ENCODE results near the gene POPDC3.
A peak's percentile ranks its signal among the peaks of the same experiment; 100 is the strongest.

POPDC3 gene

DNA sequence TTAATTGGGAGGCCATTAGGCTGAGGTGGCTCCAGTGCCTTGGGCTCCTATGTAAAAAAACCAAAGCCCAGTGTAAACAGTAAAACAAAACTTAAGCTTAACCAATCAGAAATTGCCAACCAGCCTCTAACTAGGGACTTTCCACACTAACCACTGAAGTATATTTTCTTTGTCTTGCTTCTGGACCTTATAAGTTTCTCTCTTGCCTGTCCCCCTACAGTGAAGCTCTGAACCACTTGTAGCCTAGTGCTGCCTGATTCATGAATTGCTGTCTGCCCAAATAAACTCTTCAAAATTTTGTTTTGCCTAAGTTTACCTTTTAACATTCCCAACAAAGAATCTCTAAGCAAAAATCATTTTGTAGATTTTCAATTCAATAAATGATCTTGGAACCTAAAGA is 28.2 kb downstream of the POPDC3 start:
- DNase-seq (ENCODE audit: low spot score) = no peak

DNA sequence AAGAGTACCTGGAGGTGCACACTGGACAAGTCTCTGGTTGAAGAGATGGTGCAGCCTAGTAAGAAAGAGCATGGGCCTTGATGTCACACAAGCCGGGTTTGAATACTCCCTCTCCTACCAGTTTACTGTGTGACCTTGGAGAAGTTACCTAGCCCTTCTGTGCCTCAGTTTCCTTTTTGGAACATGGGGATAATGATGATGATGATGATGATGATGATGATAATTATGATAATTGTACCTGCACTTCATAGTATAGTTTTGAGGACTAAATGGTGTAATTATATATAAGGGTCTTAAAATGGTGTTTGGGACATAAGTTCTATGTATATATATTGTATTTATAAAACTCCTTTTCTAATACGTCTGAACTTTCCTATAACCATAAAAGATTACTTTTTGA is 41.7 kb downstream of the POPDC3 start:
- no peak for DNase-seq (ENCODE audit: low spot score)

DNA sequence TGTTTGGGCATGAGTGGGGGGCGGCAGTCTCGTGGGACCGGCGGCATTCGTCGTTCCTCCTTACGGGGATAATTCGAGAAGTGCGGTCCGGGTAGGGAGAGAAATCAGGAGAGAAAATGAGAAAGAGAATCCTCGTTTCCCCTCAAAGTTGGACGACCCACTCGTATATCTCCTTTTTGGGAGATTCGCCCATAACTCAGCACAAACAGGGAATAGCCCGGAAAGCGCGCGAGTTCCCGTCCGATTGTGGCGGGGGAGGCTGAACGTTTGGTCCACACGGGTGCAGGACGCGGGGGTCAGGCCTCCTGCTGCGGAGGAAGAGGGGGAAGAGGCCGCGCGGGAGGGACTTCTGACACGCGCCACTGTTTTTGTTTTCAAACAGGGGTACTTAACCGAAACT is 42.4 kb downstream of the POPDC3 start:
- peak; percentile 12 for DNase-seq (ENCODE audit: low spot score)

DNA sequence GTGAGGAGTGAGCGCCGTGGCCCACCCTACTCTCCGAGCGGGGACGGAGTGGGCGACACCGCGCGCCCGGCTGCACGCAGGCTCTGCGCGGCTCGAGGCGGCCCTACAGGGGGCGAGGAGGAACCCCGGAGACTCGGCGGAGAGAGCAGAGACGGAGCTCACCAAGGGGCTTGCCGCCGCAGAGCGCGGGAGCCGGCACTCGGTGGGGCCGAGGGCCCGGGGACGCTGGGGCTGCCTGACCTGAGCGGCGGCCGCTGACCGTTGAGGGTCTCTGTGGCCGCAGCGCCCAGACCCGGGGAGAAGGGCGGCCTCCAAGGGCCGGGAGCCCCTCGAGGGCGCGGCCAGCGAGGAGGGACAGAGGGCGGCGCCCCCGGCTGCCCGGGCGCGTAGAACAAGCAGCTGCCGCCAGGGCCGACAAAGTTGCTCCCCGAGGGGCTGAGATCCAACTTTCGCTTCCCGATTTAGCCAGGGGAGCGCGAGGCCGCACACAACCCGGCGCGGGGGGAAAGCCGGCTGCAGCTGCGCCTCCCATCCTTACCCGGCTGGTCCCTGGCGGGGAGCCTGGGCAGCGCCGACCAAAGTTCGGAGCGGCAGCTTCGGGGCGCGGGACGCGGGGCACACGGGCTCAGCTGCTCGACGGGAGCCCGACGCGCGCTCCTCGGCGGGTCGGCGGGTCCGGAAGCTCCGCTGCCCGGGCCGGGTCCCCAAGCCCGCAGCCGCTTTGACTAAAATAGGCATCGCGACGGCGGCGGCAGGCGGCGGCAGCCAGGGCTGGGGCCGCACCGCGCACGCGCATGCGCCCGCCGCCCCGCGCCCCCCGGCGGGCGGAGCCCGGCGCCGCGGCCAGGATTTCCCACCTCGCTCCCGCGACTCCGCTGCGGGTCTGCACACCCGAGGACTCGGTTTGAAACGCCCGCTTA is 43.1 kb downstream of the POPDC3 start:
- peak; percentile 97 for DNase-seq (ENCODE audit: low spot score)

DNA sequence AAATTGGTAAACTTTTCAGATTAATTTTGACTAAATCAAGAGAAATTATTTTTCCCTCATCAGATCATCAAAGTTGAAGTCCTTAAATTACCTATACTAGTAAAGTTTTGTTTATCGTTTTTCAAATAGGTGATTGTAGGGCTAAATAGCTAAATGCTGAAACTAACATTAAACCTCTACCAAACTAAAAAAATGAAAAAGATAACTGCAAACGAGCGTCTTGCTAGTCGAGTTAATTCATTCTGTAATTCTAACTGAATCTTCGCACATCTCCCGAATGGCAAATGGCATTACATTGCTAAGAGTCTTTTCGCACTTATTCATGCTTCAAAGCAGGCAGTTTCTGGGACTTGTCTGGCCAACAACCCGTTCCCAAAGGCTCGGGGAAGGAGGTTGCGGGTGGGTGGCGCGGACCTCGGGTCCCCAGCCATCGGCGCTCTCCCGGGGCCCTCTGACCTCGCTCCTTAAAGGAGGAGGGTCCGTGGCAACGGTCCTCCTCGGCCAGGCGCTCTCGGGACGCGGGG is 43.8 kb downstream of the POPDC3 start:
- no peak for DNase-seq (ENCODE audit: low spot score)

DNA sequence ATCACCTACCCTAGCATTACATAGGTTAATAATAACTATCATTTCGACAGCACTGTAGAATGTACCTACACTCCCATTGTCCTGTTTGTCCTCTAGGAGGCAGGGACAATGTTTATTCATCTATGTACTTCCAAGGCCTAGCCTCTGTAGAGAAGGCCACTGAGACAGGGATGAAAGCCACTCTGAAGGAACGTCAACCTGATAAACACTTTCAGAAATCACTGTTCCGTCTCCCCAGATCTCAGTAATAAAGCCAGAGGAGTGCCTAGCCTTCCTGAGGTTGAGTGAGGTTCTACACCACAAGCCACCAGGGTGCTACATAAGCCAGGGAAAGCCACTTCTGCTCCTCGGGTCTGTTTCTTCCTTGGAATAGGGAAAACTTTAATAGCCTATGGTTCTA is 44.8 kb downstream of the POPDC3 start:
- DNase-seq (ENCODE audit: low spot score) = no peak

DNA sequence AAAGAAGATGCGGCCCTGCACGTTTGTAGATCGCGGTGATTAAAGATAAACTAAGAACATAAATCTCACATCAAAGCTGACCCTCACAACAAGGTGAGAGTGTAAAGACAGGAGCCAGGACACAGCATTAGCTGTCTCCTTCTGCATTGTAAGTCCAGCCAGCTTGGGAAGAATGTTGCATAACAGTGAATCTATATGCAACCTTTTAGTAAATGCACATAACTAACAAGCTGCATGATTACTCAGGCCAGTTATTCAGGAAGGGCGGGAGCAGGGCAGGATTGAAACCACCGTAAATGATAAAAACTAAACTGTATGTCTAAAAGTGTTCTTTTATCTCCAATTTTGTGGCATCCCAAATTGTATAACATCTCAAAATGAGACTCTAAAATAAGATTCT is 57.1 kb downstream of the POPDC3 start:
- DNase-seq (ENCODE audit: low spot score) = no peak

DNA sequence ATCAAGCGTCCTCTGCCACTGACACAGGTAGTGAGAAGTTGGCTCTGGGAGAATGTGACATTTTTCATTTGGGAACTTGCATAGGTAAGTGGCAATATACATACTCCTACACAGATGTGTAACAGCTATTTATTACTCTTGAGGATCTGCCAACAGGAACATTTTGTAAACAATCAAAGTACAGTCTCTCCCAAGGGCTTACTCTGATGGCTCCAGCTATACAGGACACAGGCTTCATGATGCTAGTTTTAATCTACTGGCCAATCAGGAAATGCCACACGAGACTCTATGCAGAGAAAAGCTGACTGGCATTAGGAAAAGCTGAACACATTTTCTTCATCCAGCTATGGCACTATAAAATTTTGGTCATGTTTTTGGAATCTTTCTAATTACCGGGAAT is 57.8 kb downstream of the POPDC3 start:
- no peak for DNase-seq (ENCODE audit: low spot score)

DNA sequence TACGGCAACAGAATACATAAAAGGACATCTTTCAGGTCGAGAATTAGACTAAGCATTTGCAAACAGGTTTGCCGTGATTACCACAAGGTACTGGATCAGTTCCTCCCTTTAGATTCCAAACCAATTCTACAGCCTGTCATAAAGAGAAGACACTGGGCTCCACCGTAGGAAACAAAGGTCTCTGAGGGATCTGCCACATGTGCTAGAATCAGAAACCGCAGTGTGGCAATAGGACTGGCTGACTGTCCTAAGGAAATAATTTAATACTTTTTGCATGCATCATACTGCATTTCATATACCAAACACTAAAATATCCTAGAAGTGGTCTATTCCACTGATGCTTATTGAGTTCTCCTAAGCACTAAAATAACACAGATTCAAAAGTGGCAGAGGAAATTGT is 59.2 kb downstream of the POPDC3 start:
- DNase-seq (ENCODE audit: low spot score) = no peak

DNA sequence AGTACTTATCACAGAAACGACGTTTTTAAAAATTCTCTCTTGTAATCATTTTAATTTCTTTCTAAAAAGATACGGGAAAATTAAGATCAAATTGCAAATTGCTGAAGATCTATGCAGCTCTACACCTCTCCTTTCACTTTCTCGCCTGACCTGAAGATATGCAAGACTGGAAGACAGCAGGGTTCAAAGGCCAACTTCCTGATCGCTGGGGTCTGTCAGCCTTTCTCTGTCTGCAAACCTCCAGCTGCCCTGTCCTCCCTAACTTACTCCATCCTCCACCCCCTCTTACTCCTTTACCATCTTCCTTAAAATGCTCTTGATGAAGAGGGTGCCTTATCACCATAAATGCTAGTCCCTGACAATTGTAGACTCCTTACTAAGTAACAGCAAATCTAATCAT is 63.7 kb downstream of the POPDC3 start:
- DNase-seq (ENCODE audit: low spot score) = peak; percentile 39

DNA sequence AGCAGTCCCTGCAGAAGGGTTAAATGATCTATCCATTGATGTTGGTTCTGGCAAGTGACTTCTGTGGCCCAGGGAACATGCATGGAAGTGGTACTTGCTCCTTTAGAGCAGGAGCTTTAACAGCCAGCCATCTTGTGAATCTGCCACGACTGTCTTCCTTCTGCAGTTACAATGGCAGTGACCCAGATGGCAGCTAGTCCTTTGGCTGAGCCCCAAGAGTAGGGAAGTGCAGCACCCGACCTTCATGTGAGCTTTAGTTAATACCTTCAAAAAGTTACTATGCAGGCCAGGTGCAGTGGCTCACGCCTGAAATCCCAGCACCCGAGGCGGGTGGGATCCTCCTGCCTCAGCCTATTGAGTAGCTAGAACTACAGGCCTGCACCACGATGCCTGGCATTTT is 66.4 kb downstream of the POPDC3 start:
- no peak for DNase-seq (ENCODE audit: low spot score)

DNA sequence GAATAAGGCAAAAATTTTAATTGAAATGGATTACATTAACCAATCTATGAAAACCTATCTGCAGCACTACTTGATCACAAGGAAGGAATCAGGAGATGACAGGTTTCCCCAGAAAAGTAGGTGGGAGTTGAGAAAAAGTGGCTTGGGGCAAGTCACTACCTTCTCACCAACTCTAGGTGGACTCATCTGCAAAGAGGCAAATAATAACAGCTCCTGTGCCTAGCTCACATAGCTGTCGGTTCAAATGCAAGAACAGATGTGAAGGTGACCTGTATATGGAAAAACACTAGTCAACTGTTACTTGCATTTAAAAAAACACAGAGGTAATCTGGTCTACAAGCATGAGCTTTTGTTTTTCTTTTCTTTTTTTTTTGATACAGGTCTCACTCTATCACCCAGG is 67.2 kb downstream of the POPDC3 start:
- no peak for DNase-seq (ENCODE audit: low spot score)

DNA sequence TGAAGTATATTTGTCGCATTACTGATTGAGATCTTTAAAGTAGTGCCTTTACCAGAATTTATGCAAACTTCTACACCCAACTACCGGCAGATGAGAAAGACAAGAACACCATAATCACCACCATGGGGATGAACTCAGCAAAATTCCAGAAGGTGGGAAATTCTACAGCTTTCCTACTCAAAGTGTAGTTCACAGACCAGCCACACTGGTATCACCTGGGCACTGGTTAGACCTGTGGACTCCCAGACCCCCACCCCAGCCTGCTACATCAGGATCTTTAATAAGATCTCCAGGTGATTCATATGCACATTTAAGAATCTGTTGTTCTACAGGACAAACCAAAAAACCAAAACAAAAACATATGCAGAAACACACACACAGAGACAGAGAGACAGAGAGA is 67.9 kb downstream of the POPDC3 start:
- no peak for DNase-seq (ENCODE audit: low spot score)

DNA sequence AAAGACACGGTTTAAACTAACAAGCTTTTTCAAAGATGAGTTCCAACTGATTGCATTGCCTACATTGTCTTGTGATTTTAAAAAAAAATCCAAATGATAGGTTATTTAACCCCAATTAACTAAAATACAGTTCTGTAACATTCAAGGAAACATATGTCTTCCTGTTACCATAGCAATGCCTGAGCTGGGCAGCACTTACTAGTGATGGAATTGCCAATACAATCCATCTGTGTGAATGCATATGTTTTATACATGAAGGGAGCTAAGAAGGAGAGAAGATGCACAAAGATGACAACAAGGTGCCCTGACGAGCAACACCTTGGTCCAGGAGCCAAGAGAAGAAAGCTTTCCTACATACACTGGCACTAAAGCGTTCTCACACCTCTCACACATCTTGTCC is 68.7 kb downstream of the POPDC3 start:
- no peak for DNase-seq (ENCODE audit: low spot score)

DNA sequence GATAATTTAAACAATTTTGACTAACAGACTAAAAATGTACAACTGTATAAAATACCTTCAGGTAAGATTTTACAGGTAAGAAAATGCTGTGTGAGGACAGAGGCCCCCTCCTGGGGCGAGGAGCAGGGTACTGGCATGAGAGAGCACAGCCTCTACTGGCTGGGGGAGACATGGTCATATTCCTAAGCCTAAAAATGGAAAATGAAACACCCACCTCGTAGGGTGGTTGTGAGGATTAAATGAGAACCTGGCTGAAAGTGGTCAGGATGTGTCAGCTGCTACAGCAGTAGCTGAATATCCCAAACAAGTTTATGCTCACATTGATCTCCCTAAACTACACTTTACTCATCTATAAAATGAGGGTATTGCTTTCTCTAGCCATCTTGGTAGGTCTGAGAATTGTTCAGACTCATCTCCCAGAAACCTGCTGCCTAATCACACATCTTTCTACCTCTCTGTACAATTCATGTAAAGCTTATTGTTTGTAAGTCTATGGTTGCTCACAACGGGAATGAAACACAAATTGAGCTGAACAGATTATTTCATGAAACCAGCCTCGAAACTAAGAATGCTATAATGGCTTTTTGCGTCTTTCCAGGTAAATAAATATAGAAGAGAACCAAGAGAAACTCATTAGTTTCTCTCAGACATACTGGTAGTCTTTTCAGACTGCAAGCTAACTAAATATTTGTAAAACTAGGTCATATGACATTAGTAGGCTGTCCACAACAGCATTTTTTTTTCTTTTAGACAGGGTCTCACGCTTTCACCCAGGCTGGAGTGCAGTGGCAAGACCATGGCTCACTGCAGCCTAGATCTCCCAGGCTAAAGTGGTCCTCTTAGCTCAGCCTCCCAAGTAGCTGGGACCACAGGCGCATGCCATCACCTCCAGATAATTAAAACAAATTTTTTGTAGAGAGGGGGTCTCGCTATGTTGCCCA is 69.6 kb downstream of the POPDC3 start:
- no peak for DNase-seq (ENCODE audit: low spot score)

DNA sequence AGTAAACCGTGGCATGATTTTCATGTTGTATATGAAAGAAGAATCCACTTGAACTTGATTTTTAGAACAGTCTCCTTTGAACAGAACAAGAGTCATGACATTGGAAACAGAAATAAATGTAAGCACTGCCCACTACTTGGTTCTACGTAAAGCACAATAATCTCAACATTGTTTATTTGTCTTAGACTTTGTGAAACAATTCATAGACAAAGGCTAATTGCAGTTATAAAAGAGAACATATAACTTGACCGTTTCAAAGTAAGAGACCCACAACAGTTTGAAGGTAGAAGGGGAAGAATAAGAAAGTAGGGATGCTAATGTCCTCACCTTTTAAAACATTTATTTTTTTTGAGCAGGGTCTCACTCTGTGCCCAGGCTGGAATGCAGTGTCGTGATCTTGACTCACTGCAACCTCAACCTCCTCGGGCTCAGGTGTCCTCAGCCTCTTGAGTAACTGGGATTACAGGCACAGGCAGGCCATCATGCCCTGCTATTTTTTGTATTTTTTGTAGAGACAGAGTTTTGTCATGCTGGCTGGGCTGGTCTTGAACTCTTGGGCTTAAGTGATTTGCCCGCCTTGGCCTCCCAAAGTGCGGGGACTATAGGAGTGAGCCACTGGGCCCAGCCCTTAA is 71.1 kb downstream of the POPDC3 start:
- no peak for DNase-seq (ENCODE audit: low spot score)
